H9 (cell line): ENCODE results near the gene BRD8. TPM values are rescaled to one million over a fixed set of nuclear protein-coding genes. Genes with fewer than 3 reads are reported as not detected.

ENCODE experiments used
- DNase-seq: peaks from one replicate; pipeline ENCODE4 v3.0.0-alpha.2; 2017
- H2AFZ ChIP-seq: one replicate; pipeline ENCODE4 v1.6.1; 2013; ENCODE audit warnings: mild to moderate bottlenecking, low read length, control low read depth, moderate library complexity
- H2AK5ac ChIP-seq: 2 replicates; pipeline ENCODE4 v1.6.1; 2013; ENCODE audit warnings: low read length, control low read depth, mixed read lengths; ENCODE audit not compliant: insufficient read length
- H2BK120ac ChIP-seq: one replicate; pipeline ENCODE4 v1.6.1; 2013; ENCODE audit warnings: low read depth, mild to moderate bottlenecking, low read length, control low read depth, inconsistent platforms; ENCODE audit not compliant: poor library complexity, severe bottlenecking
- H2BK12ac ChIP-seq: 2 replicates; pipeline ENCODE4 v1.6.1; 2013; ENCODE audit warnings: low read length, control low read depth, mixed read lengths, low read depth; ENCODE audit not compliant: insufficient read length
- H2BK15ac ChIP-seq: 2 replicates; pipeline ENCODE4 v1.6.1; 2013; ENCODE audit warnings: low read depth, low read length, control low read depth
- H2BK20ac ChIP-seq: one replicate; pipeline ENCODE4 v1.6.1; 2013; ENCODE audit warnings: low read depth, mild to moderate bottlenecking, low read length, control low read depth, inconsistent platforms; ENCODE audit not compliant: poor library complexity, severe bottlenecking
- H2BK5ac ChIP-seq: 2 replicates; pipeline ENCODE4 v1.6.1; 2013; ENCODE audit warnings: low read length, control low read depth, mixed read lengths; ENCODE audit not compliant: insufficient read length
- H3K14ac ChIP-seq: 2 replicates; pipeline ENCODE4 v1.6.1; 2013; ENCODE audit warnings: low read length, control low read depth; ENCODE audit not compliant: insufficient read depth
- H3K18ac ChIP-seq: 2 replicates; pipeline ENCODE4 v1.6.1; 2013; ENCODE audit warnings: low read depth, mild to moderate bottlenecking, mixed read lengths, low read length, control low read depth; ENCODE audit not compliant: insufficient read length
- H3K23ac ChIP-seq: 2 replicates; pipeline ENCODE4 v1.6.1; 2013; ENCODE audit warnings: low read length, control low read depth, mixed read lengths, low read depth; ENCODE audit not compliant: insufficient read length
- H3K23me2 ChIP-seq: 2 replicates; pipeline ENCODE4 v1.6.1; 2013; ENCODE audit warnings: low read depth, mild to moderate bottlenecking, mixed read lengths, low read length, control low read depth; ENCODE audit not compliant: insufficient read length, poor library complexity, severe bottlenecking
- H3K27ac ChIP-seq: 2 replicates; pipeline ENCODE4 v1.5.1; 2013; ENCODE audit warnings: low read length, control low read depth, mixed read lengths, low read depth; ENCODE audit not compliant: insufficient read length
- H3K27me3 ChIP-seq: 2 replicates; pipeline ENCODE4 v1.6.1; 2013; ENCODE audit warnings: low read length, control low read depth, inconsistent platforms; ENCODE audit not compliant: insufficient read depth
- H3K4ac ChIP-seq: 2 replicates; pipeline ENCODE4 v1.6.1; 2013; ENCODE audit warnings: low read depth, mild to moderate bottlenecking, control low read depth, inconsistent platforms, low read length, moderate library complexity
- H3K4me1 ChIP-seq: 2 replicates; pipeline ENCODE4 v1.6.1; 2013; ENCODE audit warnings: low read length, control low read depth, inconsistent platforms; ENCODE audit not compliant: insufficient read depth
- H3K4me2 ChIP-seq: 2 replicates; pipeline ENCODE4 v1.6.1; 2013; ENCODE audit warnings: low read length, control low read depth, mixed read lengths; ENCODE audit not compliant: insufficient read length, insufficient read depth
- H3K56ac ChIP-seq: 2 replicates; pipeline ENCODE4 v1.6.1; 2013; ENCODE audit warnings: low read depth, mild to moderate bottlenecking, mixed read lengths, low read length, control low read depth; ENCODE audit not compliant: insufficient read length
- H3K79me1 ChIP-seq: 2 replicates; pipeline ENCODE4 v1.6.1; 2013; ENCODE audit warnings: low read depth, mild to moderate bottlenecking, moderate library complexity, low read length, control low read depth, inconsistent platforms; ENCODE audit not compliant: insufficient read depth, poor library complexity, severe bottlenecking
- H3K79me2 ChIP-seq: 2 replicates; pipeline ENCODE4 v1.6.1; 2013; ENCODE audit warnings: low read length, control low read depth, inconsistent platforms; ENCODE audit not compliant: insufficient read depth
- H3K9ac ChIP-seq: 2 replicates; pipeline ENCODE4 v1.6.1; 2013; ENCODE audit warnings: low read length, control low read depth, mixed read lengths; ENCODE audit not compliant: insufficient read length; ENCODE audit errors: extremely low read depth
- H3K9me3 ChIP-seq: one replicate; pipeline ENCODE4 v1.6.1; 2013; ENCODE audit warnings: low read depth, low read length, inconsistent platforms; ENCODE audit not compliant: control insufficient read depth
- H3T11ph ChIP-seq: one replicate; pipeline ENCODE4 v1.6.1; 2013; ENCODE audit warnings: mild to moderate bottlenecking, low read length, control low read depth, inconsistent platforms
- H4K20me1 ChIP-seq: one replicate; pipeline ENCODE4 v1.6.1; 2013; ENCODE audit not compliant: control insufficient read depth, insufficient read length, insufficient read depth
- H4K5ac ChIP-seq: 2 replicates; pipeline ENCODE4 v1.6.1; 2013; ENCODE audit warnings: low read depth, mild to moderate bottlenecking, mixed read lengths, low read length, control low read depth; ENCODE audit not compliant: insufficient read length
- H4K8ac ChIP-seq: replicated peaks from 2 replicates; pipeline ENCODE4 v1.6.1; 2013; ENCODE audit warnings: low read length, control low read depth, mixed read lengths, low read depth; ENCODE audit not compliant: insufficient read length
- H4K91ac ChIP-seq: 2 replicates; pipeline ENCODE4 v1.6.1; 2013; ENCODE audit warnings: low read depth, mild to moderate bottlenecking, moderate library complexity, mixed read lengths, low read length, control low read depth; ENCODE audit not compliant: insufficient read length
- H3K27ac Mint-ChIP-seq, 3 experiments: 2 replicates in 2 of 3; 3 replicates in 1 of 3; pipeline ENCODE4 v1.8.0; 2020 to 2021; ENCODE audit warnings: mixed read lengths in 3 of 3, mild to moderate bottlenecking in 1 of 3, moderate library complexity in 1 of 3
- H3K27me3 Mint-ChIP-seq: 2 replicates; pipeline ENCODE4 v1.8.0; 2021; ENCODE audit warnings: low read depth, mild to moderate bottlenecking, moderate library complexity, mixed read lengths
- H3K36me3 Mint-ChIP-seq, 3 experiments: 2 replicates in 2 of 3; 3 replicates in 1 of 3; pipeline ENCODE4 v1.8.0; 2020 to 2021; ENCODE audit warnings: low read depth in 3 of 3, mixed read lengths in 3 of 3; ENCODE audit not compliant: insufficient read depth in 1 of 3
- H3K4me1 Mint-ChIP-seq, 2 experiments: 2 replicates each; pipeline ENCODE4 v1.8.0; 2020; ENCODE audit warnings: mixed read lengths in 2 of 2
- H3K4me3 Mint-ChIP-seq, 2 experiments: 2 replicates in 1 of 2; 3 replicates in 1 of 2; pipeline ENCODE4 v1.8.0; 2020 to 2021; ENCODE audit warnings: mild to moderate bottlenecking in 2 of 2, mixed read lengths in 2 of 2, moderate library complexity in 1 of 2
- H3K9me3 Mint-ChIP-seq, 2 experiments: 2 replicates in 1 of 2; 3 replicates in 1 of 2; pipeline ENCODE4 v1.8.0; 2020; ENCODE audit warnings: mild to moderate bottlenecking in 2 of 2, mixed read lengths in 2 of 2, moderate library complexity in 1 of 2
- CTCF ChIP-seq: fragments of 200-600 bp; sonication (generic); conservative IDR thresholded peaks from 3 replicates; pipeline ENCODE4 v1.8.0; 2021; ENCODE audit warnings: antibody characterized with exemption, mild to moderate bottlenecking
- WGBS: extraction: QIAGEN DNeasy Blood & Tissue Kit; methylation state at CpG from one replicate; pipeline ENCODE4 v1.1.7; 2013; ENCODE audit warnings: missing lambda C conversion rate, low lambda C conversion rate, mixed read lengths; ENCODE audit not compliant: insufficient read length; ENCODE audit errors: extremely low coverage; 5-methylcytosine and 5-hydroxymethylcytosine counted together
- total RNA-seq: library from RNA; stranded (reverse); gene quantifications from 2 replicates; pipeline ENCODE4 v1.2.1, GENCODE V29; 2021

Gene BRD8
- total RNA-seq, 1 experiment from 2014 or later: 67.9 TPM

GRCh38 chr5:138149530-138149929 is 28.9 kb downstream of the BRD8 start:
- H3K27me3 Mint-ChIP-seq: no peaks in the 10 kb centered on the region
- no peak overlapping the region for H4K91ac ChIP-seq
- H3K27ac ChIP-seq: no peak overlapping the region
- H3K23ac ChIP-seq: no peak overlapping the region
- no peak overlapping the region for H3K56ac ChIP-seq
- no peak overlapping the region for H2AFZ ChIP-seq
- no peaks in the 10 kb centered on the region for H3K9me3 Mint-ChIP-seq
- no CpG with 5 or more reads among the region's 3 CpGs for WGBS
- H3K4ac ChIP-seq: no peak overlapping the region
- H4K8ac ChIP-seq: no peak overlapping the region
- no peaks in the 10 kb centered on the region for H3K79me2 ChIP-seq
- H2BK20ac ChIP-seq: no peak overlapping the region
- H3K14ac ChIP-seq: no peak overlapping the region
- no peaks in the 10 kb centered on the region for H3K9me3 ChIP-seq
- no peaks in the 10 kb centered on the region; a peak in 1 of 7 replicates for H3K36me3 Mint-ChIP-seq
- H2BK120ac ChIP-seq: no peak overlapping the region
- no peak overlapping the region for H2BK5ac ChIP-seq
- no peak overlapping the region for H3K18ac ChIP-seq
- no peak overlapping the region for H3K4me3 Mint-ChIP-seq
- H4K5ac ChIP-seq: no peak overlapping the region
- no peak overlapping the region for H3T11ph ChIP-seq
- H3K4me1 ChIP-seq: no peaks in the 10 kb centered on the region
- no peaks in the 10 kb centered on the region for H3K27me3 ChIP-seq
- peak; percentile 19; the same call in 2 of the 3 replicates for TF ChIP-seq CTCF
- no peaks in the 10 kb centered on the region for H3K79me1 ChIP-seq
- no peak overlapping the region for H2BK12ac ChIP-seq
- no peak overlapping the region for H2AK5ac ChIP-seq
- no peaks in the 10 kb centered on the region for H3K23me2 ChIP-seq
- H2BK15ac ChIP-seq: no peak overlapping the region
- no peaks in the 10 kb centered on the region for H3K4me1 Mint-ChIP-seq
- peak; percentile 37 for DNase-seq
- H3K4me2 ChIP-seq: no peak overlapping the region
- no peak overlapping the region for H3K9ac ChIP-seq
- H4K20me1 ChIP-seq: no peaks in the 10 kb centered on the region
- no peak overlapping the region for H3K27ac Mint-ChIP-seq
